Heart left ventricle (tissue), 16 donors: Measurements from ENCODE around the gene SUSD5. TPM values are rescaled to one million over a fixed set of nuclear protein-coding genes. Genes with fewer than 3 reads are reported as not detected.

Source experiments
- ATAC-seq, 4 donors: fragments of 200-7000 bp; cut with Tn5 transposase; one replicate each; pipeline ENCODE4 v1.9.1; 2020 to 2022; ENCODE audit warnings: moderate library complexity in 4 of 4, mild to moderate bottlenecking in 3 of 4, moderate number of reproducible peaks in 1 of 4
- DNase-seq, 5 donors: peaks; one replicate each; pipeline ENCODE4 v3.0.0-alpha.2; 2020
- H3K27ac ChIP-seq, 12 donors: fragments of 200-600 bp; sonication (generic) in 4 of 12; one replicate each; pipeline versions ENCODE4 v1.5.0 to v1.8.0; 2016 to 2022; ENCODE audit warnings: mild to moderate bottlenecking in 2 of 12
- H3K27me3 ChIP-seq, 9 donors: fragments of 200-600 bp; sonication (generic) in 2 of 9; one replicate each; pipeline versions ENCODE4 v1.5.1 to v1.8.0; 2016 to 2022; ENCODE audit warnings: mild to moderate bottlenecking in 3 of 9
- H3K36me3 ChIP-seq, 9 donors: fragments of 200-600 bp; sonication (generic) in 2 of 9; one replicate each; pipeline versions ENCODE4 v1.5.0 to v1.8.0; 2018 to 2022; ENCODE audit warnings: mild to moderate bottlenecking in 2 of 9
- H3K4me1 ChIP-seq, 12 donors: fragments of 200-600 bp; sonication (generic) in 4 of 12; one replicate each; pipeline versions ENCODE4 v1.5.0 to v1.8.0; 2016 to 2022; ENCODE audit warnings: mild to moderate bottlenecking in 3 of 12
- H3K4me3 ChIP-seq, 12 donors: fragments of 200-600 bp; sonication (generic) in 4 of 12; one replicate each; pipeline versions ENCODE4 v1.5.0 to v1.8.0; 2017 to 2022; ENCODE audit warnings: mild to moderate bottlenecking in 9 of 12, moderate library complexity in 4 of 12
- H3K9me3 ChIP-seq, 12 donors: fragments of 200-600 bp; sonication (generic) in 4 of 12; one replicate each; pipeline versions ENCODE4 v1.5.0 to v1.8.0; 2016 to 2022; ENCODE audit warnings: mild to moderate bottlenecking in 1 of 12
- CTCF ChIP-seq, 12 donors: fragments of 200-600 bp; sonication (generic) in 4 of 12; IDR thresholded peaks; one replicate each; pipeline versions ENCODE4 v1.5.0 to v1.8.0; 2018 to 2022; ENCODE audit warnings: antibody characterized with exemption in 12 of 12, mild to moderate bottlenecking in 5 of 12
- POLR2A ChIP-seq, 2 donors: fragments of 450-650 bp; IDR thresholded peaks; one replicate each; pipeline ENCODE4 v1.6.1; 2017; ENCODE audit warnings: antibody characterized with exemption in 2 of 2, mild to moderate bottlenecking in 2 of 2, moderate library complexity in 2 of 2
- WGBS, 4 donors: extraction: QIAGEN DNeasy Blood & Tissue Kit in 2 of 4; methylation state at CpG; one replicate each; pipeline versions ENCODE4 v1.1.5 to v1.1.7; 2013 to 2018; 5-methylcytosine and 5-hydroxymethylcytosine counted together
- intact Hi-C, 10 donors: fragments of 100-400 bp; cut with DNase I; formaldehyde crosslinking; loops; one replicate each; pipeline versions ENCODE4 v1.11.1 to v1.14.2; 2022
- polyA plus RNA-seq, 2 donors: library from polyadenylated mRNA; stranded (reverse); fragments of 200-250 nt; gene quantifications; one replicate each; pipeline ENCODE4 v1.2.3, GENCODE V29; 2013
- total RNA-seq, 9 donors: library from RNA; depleted of rRNA in 2 of 9; stranded (reverse); fragments of >200 nt in 2 of 9; fragmentation: NEBNext Ultra II Directional in 3 of 9; extraction: Animal tissue kit (Norgen Biotek cat#: 25700) in 3 of 9; gene quantifications; one replicate each; pipeline versions ENCODE4 v1.1.0 to v1.2.4, GENCODE V29; 2016 to 2023
- donor health status: ischemic (EF 13 %, LVEDD 7.1; RV severe dilation, severe dysfunction).
- donor health status: healthy with polysubstance abuse.
- donor health status: DM: no; HTN: yes; CAD: no.
- donor health status: DM: no; HTN: no; CAD: no.
- donor health status: ischemic (EF 25% LVEDD 6.9; RV normal size, moderate dysfunction).
- donor health status: ischemic (EF 25% LVEDD 5.7; RV mildly dilated, moderate dysfunction).
- donor health status: healthy.
- donor health status: DM: yes; HTN: yes; CAD: no.
- donor health status: ischemic (EF 35%, LVEDD 5.7; RV mildly dilated, moderate dysfunction).
- donor health status: nonischemic (EF 11% LVEDD 7.7; RV severe dilation, severe dysfunction).
- donor health status: DM: yes; HTN: yes; CAD: no.
- donor health status: PGD.
- donor health status: ischemic (EF 29% LVEDD 5.4; RV normal size, mild dysfunction).
- donor health status: nonischemic (EF 23%, LVEDD 6.1; RV moderate dilation, normal function).

The SUSD5 gene
- total and polyA plus RNA-seq, 11 donors: 0.49 to 20.3 (median 1.1) TPM

DNA sequence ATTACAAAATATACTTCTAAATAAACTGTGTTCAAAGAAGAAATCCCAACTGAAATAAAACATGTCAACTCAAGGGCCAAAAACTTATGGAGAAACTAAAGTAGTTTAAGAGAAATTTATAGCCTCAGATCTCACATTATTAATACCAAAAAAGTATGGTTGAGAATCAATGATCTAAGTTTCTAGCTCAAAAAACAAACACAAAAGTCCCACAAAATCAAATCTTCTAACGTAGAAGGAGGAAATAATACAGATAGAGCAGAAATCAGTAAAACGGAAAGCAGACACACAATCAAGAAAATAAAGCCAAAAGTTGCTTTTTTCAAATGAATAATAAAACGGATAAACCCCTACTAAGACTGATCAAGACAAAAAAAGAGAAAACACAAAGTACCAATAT, 2.9 kb downstream of the SUSD5 start:
- Histone ChIP-seq H3K4me1 (peaks cover 0 to 14% (median 0%) of the 10 kb centered on the region in 12 donors), H3K36me3 (no peaks in the 10 kb centered on the region), H3K4me3 (no peak overlapping the region), H3K9me3 (peaks cover 0 to 7% (median 0%) of the 10 kb centered on the region in 12 donors), H3K27ac (no peak overlapping the region), H3K27me3 (peaks cover 0 to 51% (median 11%) of the 10 kb centered on the region in 9 donors)
- DNase-seq (no peak), ATAC-seq (no peak)
- intact Hi-C loops: no loop called here
- WGBS, 4 donors: 77 to 90% (median 87%) methylated on average over 3 of the region's 3 CpGs
- no peak for TF ChIP-seq CTCF (IDR thresholded peaks at IDR 0.05)
- no peak for TF ChIP-seq POLR2A (IDR thresholded peaks at IDR 0.05)

- ATAC-seq: no peak
- H3K4me1 ChIP-seq: no peaks in the 10 kb centered on the region
- peaks cover 0 to 25% (median 6%) of the 10 kb centered on the region in 12 donors for H3K9me3 ChIP-seq
- no peaks in the 10 kb centered on the region for H3K36me3 ChIP-seq
- WGBS, 4 donors: 83 to 95% (median 93%) methylated on average over 3 of the region's 3 CpGs
- TF ChIP-seq POLR2A (IDR thresholded peaks at IDR 0.05): no peak
- TF ChIP-seq CTCF (IDR thresholded peaks at IDR 0.05): no peak
- no peak overlapping the region for H3K27ac ChIP-seq
- H3K4me3 ChIP-seq: no peak overlapping the region
- peaks cover 0 to 24% (median 0%) of the 10 kb centered on the region in 9 donors for H3K27me3 ChIP-seq
- no peak for DNase-seq
- intact Hi-C loops: no loop called here
These were observed 6.2 kb downstream of the SUSD5 start for GRCh38 chr3:33212406-33212805.

GRCh38 chr3:33211444-33211843, 7.2 kb downstream of the SUSD5 start:
- H3K9me3 ChIP-seq: peaks cover 0 to 25% (median 6%) of the 10 kb centered on the region in 12 donors
- H3K4me1 ChIP-seq: no peaks in the 10 kb centered on the region
- H3K4me3 ChIP-seq: no peak overlapping the region
- ATAC-seq (no peak), DNase-seq (no peak)
- H3K27ac ChIP-seq: no peak overlapping the region
- no peaks in the 10 kb centered on the region for H3K36me3 ChIP-seq
- peaks cover 0 to 16% (median 0%) of the 10 kb centered on the region in 9 donors for H3K27me3 ChIP-seq
- no peak for TF ChIP-seq CTCF (IDR thresholded peaks at IDR 0.05)
- TF ChIP-seq POLR2A (IDR thresholded peaks at IDR 0.05): no peak
- intact Hi-C loops: no loop called here
- WGBS, 4 donors: 81 to 93% (median 87%) methylated on average over 1 of the region's 1 CpG

DNA sequence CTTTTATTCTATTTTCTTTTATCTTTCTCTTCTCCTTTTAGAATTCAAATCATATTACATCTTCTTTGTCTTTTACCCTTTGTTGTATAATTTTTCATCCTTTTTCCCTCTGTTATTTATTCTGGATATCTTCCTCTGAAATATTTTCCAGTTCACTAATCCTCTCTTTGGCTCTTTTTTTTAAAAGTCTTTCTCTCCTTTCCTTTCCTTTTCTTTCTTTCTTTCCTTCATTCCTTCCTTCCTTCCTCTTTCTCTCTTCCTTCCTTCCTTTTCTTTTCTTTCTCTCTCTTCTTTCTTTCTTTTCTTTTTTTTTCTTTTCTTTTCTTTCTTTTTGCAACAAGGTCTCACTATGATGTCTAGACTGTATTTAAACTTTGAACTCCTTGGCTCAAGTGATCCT, 9.3 kb downstream of the SUSD5 start:
- intact Hi-C loops: no loop called here
- no peak overlapping the region for H3K4me3 ChIP-seq
- H3K27ac ChIP-seq: no peak overlapping the region
- no peaks in the 10 kb centered on the region for H3K27me3 ChIP-seq
- no peak for TF ChIP-seq CTCF (IDR thresholded peaks at IDR 0.05)
- no peak for TF ChIP-seq POLR2A (IDR thresholded peaks at IDR 0.05)
- H3K4me1 ChIP-seq: no peaks in the 10 kb centered on the region
- ATAC-seq: no peak
- H3K9me3 ChIP-seq: peaks cover 0 to 21% (median 6%) of the 10 kb centered on the region in 12 donors
- DNase-seq: no peak
- no peaks in the 10 kb centered on the region for H3K36me3 ChIP-seq
